OCI-LY3 (cell line): ENCODE measurements around the gene FGF5.

Source experiments
- H2AFZ ChIP-seq: fragments of 200-600, 300-600 bp; shearing (Covaris generic); 2 replicates; pipeline ENCODE4 v1.6.0; 2014; ENCODE audit warnings: antibody characterized with exemption, low read depth, low read length
- H3K27ac ChIP-seq: fragments of 200-600, 300-600 bp; sonication (generic); 2 replicates; pipeline ENCODE4 v1.5.1; 2014; ENCODE audit warnings: mild to moderate bottlenecking, low read length, moderate library complexity, mixed read lengths
- H3K27me3 ChIP-seq: fragments of 200-600, 300-600 bp; sonication (generic); 2 replicates; pipeline ENCODE4 v1.6.1; 2014; ENCODE audit warnings: low read depth, low read length, mixed read lengths
- H3K36me3 ChIP-seq: fragments of 200-600, 300-600 bp; sonication (generic); replicated peaks from 2 replicates; pipeline ENCODE3; 2014; ENCODE audit warnings: low read depth, low read length, mixed read lengths
- H3K4me1 ChIP-seq: fragments of 300-600, 200-600 bp; sonication (generic); 2 replicates; pipeline ENCODE4 v1.6.1; 2014; ENCODE audit warnings: low read length, mixed read lengths
- H3K4me2 ChIP-seq: fragments of 200-600, 300-600 bp; sonication (generic); 2 replicates; pipeline ENCODE4 v1.6.1; 2014; ENCODE audit warnings: low read length, mixed read lengths
- H3K4me3 ChIP-seq: fragments of 300-600, 200-600 bp; sonication (generic); 2 replicates; pipeline ENCODE4 v1.5.1; 2014; ENCODE audit warnings: antibody characterized with exemption, mild to moderate bottlenecking, low read length, moderate library complexity
- H3K79me2 ChIP-seq: fragments of 300-600, 200-600 bp; shearing (Covaris generic); 2 replicates; pipeline ENCODE4 v1.6.1; 2014; ENCODE audit warnings: mild to moderate bottlenecking, low read length, mixed read lengths
- H3K9ac ChIP-seq: fragments of 300-600, 200-600 bp; shearing (Covaris generic); 2 replicates; pipeline ENCODE4 v1.6.0; 2014; ENCODE audit warnings: mild to moderate bottlenecking, low read length, moderate library complexity
- H3K9me3 ChIP-seq: fragments of 200-600, 300-600 bp; shearing (Covaris generic); 2 replicates; pipeline ENCODE4 v1.6.1; 2014; ENCODE audit warnings: low read length, mixed read lengths; ENCODE audit not compliant: insufficient read depth
- H4K20me1 ChIP-seq: fragments of 200-600, 300-600 bp; sonication (generic); 2 replicates; pipeline ENCODE4 v1.6.1; 2016; ENCODE audit warnings: low read length, mixed read lengths; ENCODE audit not compliant: insufficient read depth
- CTCF ChIP-seq: fragments of 200-600, 300-600 bp; sonication (generic); IDR thresholded peaks from 2 replicates; pipeline ENCODE4 v1.5.1; 2014; ENCODE audit warnings: antibody characterized with exemption, low read length, low read depth
- EZH2phosphoT487 ChIP-seq: fragments of 200-600 bp; shearing (Covaris generic); IDR thresholded peaks from 2 replicates; pipeline ENCODE4 v1.6.1; 2018; ENCODE audit warnings: antibody characterized with exemption, mixed run types, low read depth

Gene FGF5

GRCh38 chr4:80266902-80267380 lies 477 bp downstream of the FGF5 start:
- no peaks in the 10 kb centered on the region for H3K27me3 ChIP-seq
- H4K20me1 ChIP-seq: no peaks in the 10 kb centered on the region
- H3K9me3 ChIP-seq: no peaks in the 10 kb centered on the region
- H3K9ac ChIP-seq: no peak overlapping the region
- no peak overlapping the region for H3K27ac ChIP-seq
- no peak for TF ChIP-seq EZH2phosphoT487
- TF ChIP-seq CTCF: no peak
- H3K4me1 ChIP-seq: no peaks in the 10 kb centered on the region
- no peaks in the 10 kb centered on the region for H3K79me2 ChIP-seq
- no peaks in the 10 kb centered on the region for H3K36me3 ChIP-seq
- no peak overlapping the region for H3K4me2 ChIP-seq
- no peak overlapping the region for H2AFZ ChIP-seq
- H3K4me3 ChIP-seq: no peak overlapping the region

GRCh38 chr4:80268081-80268823 lies 1.8 kb downstream of the FGF5 start:
- Histone ChIP-seq H3K9me3 (no peaks in the 10 kb centered on the region), H3K27me3 (no peaks in the 10 kb centered on the region), H3K27ac (no peak overlapping the region), H3K79me2 (no peaks in the 10 kb centered on the region), H3K36me3 (no peaks in the 10 kb centered on the region), H3K9ac (no peak overlapping the region), H2AFZ (no peak overlapping the region), H3K4me3 (no peak overlapping the region), H4K20me1 (no peaks in the 10 kb centered on the region), H3K4me2 (no peak overlapping the region), H3K4me1 (no peaks in the 10 kb centered on the region)
- TF ChIP-seq CTCF: no peak
- no peak for TF ChIP-seq EZH2phosphoT487

- Histone ChIP-seq H2AFZ (no peak overlapping the region), H3K4me1 (no peaks in the 10 kb centered on the region), H4K20me1 (no peaks in the 10 kb centered on the region), H3K4me3 (no peak overlapping the region), H3K79me2 (no peaks in the 10 kb centered on the region), H3K4me2 (no peak overlapping the region), H3K9me3 (no peaks in the 10 kb centered on the region), H3K27me3 (no peaks in the 10 kb centered on the region), H3K27ac (no peak overlapping the region), H3K36me3 (no peaks in the 10 kb centered on the region), H3K9ac (no peak overlapping the region)
- TF ChIP-seq EZH2phosphoT487 (no peak), CTCF (no peak)
Measured at GRCh38 chr4:80268936-80269335, 2.5 kb downstream of the FGF5 start.

- Histone ChIP-seq H3K36me3 (no peaks in the 10 kb centered on the region), H4K20me1 (no peaks in the 10 kb centered on the region), H3K79me2 (no peaks in the 10 kb centered on the region), H3K4me2 (no peak overlapping the region), H3K27ac (no peak overlapping the region), H3K4me3 (no peak overlapping the region), H3K27me3 (no peaks in the 10 kb centered on the region), H3K9ac (no peak overlapping the region), H3K9me3 (no peaks in the 10 kb centered on the region), H3K4me1 (no peaks in the 10 kb centered on the region), H2AFZ (no peak overlapping the region)
- TF ChIP-seq CTCF (no peak), EZH2phosphoT487 (no peak)
Measured at GRCh38 chr4:80270321-80270720, 3.9 kb downstream of the FGF5 start.
